ENCODE results near the gene RERE. TPM values are rescaled to one million over a fixed set of nuclear protein-coding genes. Genes with fewer than 3 reads are reported as not detected.

The RERE gene
- total RNA-seq, 1 experiment from 2014 or later = 40.6 TPM

DNA sequence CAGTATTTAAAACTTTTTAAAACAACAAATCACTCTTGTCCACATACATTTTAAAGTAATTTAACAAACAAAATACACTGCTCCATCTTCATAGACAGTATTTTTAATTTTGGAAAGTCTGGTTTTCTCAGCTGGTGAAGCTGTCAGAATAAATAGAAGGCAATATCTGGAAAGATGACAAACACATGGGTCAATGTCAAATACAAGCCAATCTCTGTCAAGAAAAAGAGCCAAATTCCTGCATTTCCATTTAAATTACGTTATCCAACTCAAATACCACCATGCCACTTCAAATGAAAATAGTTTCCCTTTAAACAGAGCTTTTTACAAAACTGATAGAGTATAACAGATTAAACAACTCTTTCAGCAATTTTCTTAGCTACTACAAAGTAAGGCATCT lies 176.5 kb downstream of the RERE start (continued):
- TF ChIP-seq, protein P1, sequence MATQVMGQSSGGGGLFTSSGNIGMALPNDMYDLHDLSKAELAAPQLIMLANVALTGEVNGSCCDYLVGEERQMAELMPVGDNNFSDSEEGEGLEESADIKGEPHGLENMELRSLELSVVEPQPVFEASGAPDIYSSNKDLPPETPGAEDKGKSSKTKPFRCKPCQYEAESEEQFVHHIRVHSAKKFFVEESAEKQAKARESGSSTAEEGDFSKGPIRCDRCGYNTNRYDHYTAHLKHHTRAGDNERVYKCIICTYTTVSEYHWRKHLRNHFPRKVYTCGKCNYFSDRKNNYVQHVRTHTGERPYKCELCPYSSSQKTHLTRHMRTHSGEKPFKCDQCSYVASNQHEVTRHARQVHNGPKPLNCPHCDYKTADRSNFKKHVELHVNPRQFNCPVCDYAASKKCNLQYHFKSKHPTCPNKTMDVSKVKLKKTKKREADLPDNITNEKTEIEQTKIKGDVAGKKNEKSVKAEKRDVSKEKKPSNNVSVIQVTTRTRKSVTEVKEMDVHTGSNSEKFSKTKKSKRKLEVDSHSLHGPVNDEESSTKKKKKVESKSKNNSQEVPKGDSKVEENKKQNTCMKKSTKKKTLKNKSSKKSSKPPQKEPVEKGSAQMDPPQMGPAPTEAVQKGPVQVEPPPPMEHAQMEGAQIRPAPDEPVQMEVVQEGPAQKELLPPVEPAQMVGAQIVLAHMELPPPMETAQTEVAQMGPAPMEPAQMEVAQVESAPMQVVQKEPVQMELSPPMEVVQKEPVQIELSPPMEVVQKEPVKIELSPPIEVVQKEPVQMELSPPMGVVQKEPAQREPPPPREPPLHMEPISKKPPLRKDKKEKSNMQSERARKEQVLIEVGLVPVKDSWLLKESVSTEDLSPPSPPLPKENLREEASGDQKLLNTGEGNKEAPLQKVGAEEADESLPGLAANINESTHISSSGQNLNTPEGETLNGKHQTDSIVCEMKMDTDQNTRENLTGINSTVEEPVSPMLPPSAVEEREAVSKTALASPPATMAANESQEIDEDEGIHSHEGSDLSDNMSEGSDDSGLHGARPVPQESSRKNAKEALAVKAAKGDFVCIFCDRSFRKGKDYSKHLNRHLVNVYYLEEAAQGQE (IDR thresholded peaks at IDR 0.05; ENCODE audit: low read depth) = no peak
- TF ChIP-seq, protein P2, sequence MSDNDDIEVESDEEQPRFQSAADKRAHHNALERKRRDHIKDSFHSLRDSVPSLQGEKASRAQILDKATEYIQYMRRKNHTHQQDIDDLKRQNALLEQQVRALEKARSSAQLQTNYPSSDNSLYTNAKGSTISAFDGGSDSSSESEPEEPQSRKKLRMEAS (IDR thresholded peaks at IDR 0.05) = no peak
- TF ChIP-seq YY1 (IDR thresholded peaks at IDR 0.05; ENCODE audit: extremely low read depth, insufficient replicate concordance, low read depth, low read length) (no peak), FOSL1 (IDR thresholded peaks at IDR 0.05; ENCODE audit: low read depth) (no peak), CEBPB (IDR thresholded peaks at IDR 0.05; ENCODE audit: low read depth) (no peak), ZNF274 (IDR thresholded peaks at IDR 0.05; ENCODE audit: low read depth, low read length) (no peak), TCF7L2 (IDR thresholded peaks at IDR 0.05; ENCODE audit: borderline replicate concordance, extremely low read depth, insufficient read depth, insufficient read length) (no peak), RAD21 (IDR thresholded peaks at IDR 0.05; ENCODE audit: low read depth) (no peak), POLR2A (IDR thresholded peaks at IDR 0.05; ENCODE audit: borderline replicate concordance, extremely low read depth, insufficient read depth, insufficient read length) (no peak)
- TF ChIP-seq, protein P3, sequence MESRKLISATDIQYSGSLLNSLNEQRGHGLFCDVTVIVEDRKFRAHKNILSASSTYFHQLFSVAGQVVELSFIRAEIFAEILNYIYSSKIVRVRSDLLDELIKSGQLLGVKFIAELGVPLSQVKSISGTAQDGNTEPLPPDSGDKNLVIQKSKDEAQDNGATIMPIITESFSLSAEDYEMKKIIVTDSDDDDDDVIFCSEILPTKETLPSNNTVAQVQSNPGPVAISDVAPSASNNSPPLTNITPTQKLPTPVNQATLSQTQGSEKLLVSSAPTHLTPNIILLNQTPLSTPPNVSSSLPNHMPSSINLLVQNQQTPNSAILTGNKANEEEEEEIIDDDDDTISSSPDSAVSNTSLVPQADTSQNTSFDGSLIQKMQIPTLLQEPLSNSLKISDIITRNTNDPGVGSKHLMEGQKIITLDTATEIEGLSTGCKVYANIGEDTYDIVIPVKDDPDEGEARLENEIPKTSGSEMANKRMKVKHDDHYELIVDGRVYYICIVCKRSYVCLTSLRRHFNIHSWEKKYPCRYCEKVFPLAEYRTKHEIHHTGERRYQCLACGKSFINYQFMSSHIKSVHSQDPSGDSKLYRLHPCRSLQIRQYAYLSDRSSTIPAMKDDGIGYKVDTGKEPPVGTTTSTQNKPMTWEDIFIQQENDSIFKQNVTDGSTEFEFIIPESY (IDR thresholded peaks at IDR 0.05; ENCODE audit: extremely low read depth, insufficient replicate concordance, low read length) = no peak
